ENCODE data around the gene MESP2. TPM values are rescaled to one million over a fixed set of nuclear protein-coding genes. Genes with fewer than 3 reads are reported as not detected.

MESP2 gene
- total and polyA plus RNA-seq, 2 of the 8 experiments (the other 6 are each of a cell fraction or from before 2014, with no cell fraction given): 0.35 to 0.80 TPM

DNA sequence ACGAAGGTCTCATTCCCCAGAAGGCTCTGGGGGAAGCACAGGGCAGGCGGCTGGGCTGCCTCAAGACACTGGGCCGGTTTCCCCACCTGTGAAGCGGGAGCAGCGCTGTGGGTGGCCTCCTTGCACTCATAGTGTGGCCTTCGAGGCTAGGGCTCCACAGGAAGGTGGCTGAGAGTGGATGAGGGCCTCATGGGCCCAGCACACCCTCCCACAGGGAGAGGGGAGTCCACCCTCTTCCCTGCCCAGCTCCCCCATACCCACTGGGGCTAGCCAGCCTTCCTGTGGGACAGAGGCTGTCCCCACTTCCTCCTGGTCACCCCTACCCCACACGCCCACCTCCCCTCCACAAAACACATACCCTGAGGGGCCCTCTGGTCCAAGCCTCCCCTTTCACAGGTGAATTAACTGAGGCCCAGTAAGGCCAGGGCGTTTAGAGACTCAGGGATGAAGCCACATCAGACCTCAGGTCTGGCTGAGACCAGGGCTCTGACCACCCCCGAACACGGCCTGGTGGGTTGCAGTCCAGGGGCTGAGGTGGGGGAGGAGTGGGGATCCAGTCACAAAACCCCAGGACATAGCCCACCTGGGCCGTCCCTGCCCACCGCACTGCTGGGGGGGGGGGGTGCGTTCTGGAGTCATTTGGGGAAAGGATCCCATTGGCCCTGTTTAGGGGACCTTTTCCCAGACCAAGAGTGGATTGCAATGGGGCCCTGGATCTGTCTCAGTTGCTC, 37.4 kb downstream of the MESP2 start:
- no peak for DNase-seq (ENCODE audit: low read depth in 1 of 2, low spot score in 2 of 2)
- Histone ChIP-seq H3K4ac (replicated peaks; ENCODE audit: insufficient read length, low read depth, low read length) (no peak overlapping the region), H3K4me2 (ENCODE audit: insufficient read depth in 1 of 2, low read depth in 2 of 2, low read length in 2 of 2) (peak overlapping the region; percentile 62 to 72), H3K4me1 (replicated peaks in 1 of 4; ENCODE audit: control insufficient read depth in 3 of 4, insufficient read depth in 4 of 4, low read length in 3 of 4) (peaks cover 0 to 9% (median 2%) of the 10 kb centered on the region in 4 experiments; a peak in 2 of 7 replicates), H3K9ac (replicated peaks in 1 of 4; ENCODE audit: extremely low read depth in 1 of 4, low read depth in 3 of 4, low read length in 3 of 4) (no peak overlapping the region; a peak in 1 of 7 replicates), H2BK120ac (replicated peaks; ENCODE audit: low read depth, low read length) (no peak overlapping the region), H3K27me3 (replicated peaks in 1 of 4; ENCODE audit: control insufficient read depth in 3 of 4, extremely low read depth in 1 of 4, insufficient read depth in 3 of 4, low read length in 3 of 4) (peaks cover 5 to 35% (median 27%) of the 10 kb centered on the region in 4 experiments), H3K18ac (ENCODE audit: extremely low read depth, low read length) (no peak overlapping the region), H2BK15ac (ENCODE audit: low read length) (peak overlapping the region; percentile 81; the same call in 1 of the 2 replicates), H3K27ac (ENCODE audit: low read depth, low read length) (no peak overlapping the region), H2AFZ (ENCODE audit: low read length) (no peak overlapping the region), H2BK5ac (ENCODE audit: low read depth, low read length) (no peak overlapping the region), H2BK20ac (ENCODE audit: low read length) (no peak overlapping the region), H3K23me2 (ENCODE audit: low read depth, low read length) (peaks cover 2% of the 10 kb centered on the region; the same call in 1 of the 2 replicates), H3K79me2 (ENCODE audit: control insufficient read depth in 1 of 2, insufficient read depth in 2 of 2, low read length in 2 of 2) (no peaks in the 10 kb centered on the region), H2AK5ac (ENCODE audit: low read depth, low read length) (no peak overlapping the region), H3K79me1 (ENCODE audit: low read depth, low read length) (no peaks in the 10 kb centered on the region), H3K4me3 (ENCODE audit: extremely low read depth in 1 of 4, insufficient read depth in 2 of 4, low read depth in 3 of 4, low read length in 4 of 4) (peak overlapping the region in 2 of 4 experiments; percentile 56 to 85; a peak in 2 of 8 replicates), H4K91ac (replicated peaks; ENCODE audit: insufficient read length, low read length) (no peak overlapping the region), H4K8ac (ENCODE audit: extremely low read depth, insufficient read depth, low read length) (no peak overlapping the region), H2BK12ac (ENCODE audit: low read depth, low read length) (no peak overlapping the region), H3K9me3 (ENCODE audit: insufficient read depth in 2 of 2, low read depth in 1 of 2, low read length in 1 of 2) (peaks cover 0 to 7% of the 10 kb centered on the region in 2 experiments; a peak in 2 of 4 replicates), H3K56ac (replicated peaks; ENCODE audit: insufficient read length, low read depth, low read length) (no peak overlapping the region), H4K20me1 (replicated peaks in 1 of 2; ENCODE audit: control insufficient read depth in 1 of 2, insufficient read depth in 2 of 2, low read length in 2 of 2) (peaks cover 0 to 2% of the 10 kb centered on the region in 2 experiments), H3K23ac (ENCODE audit: insufficient read length) (no peak overlapping the region), H3K36me3 (ENCODE audit: control insufficient read depth in 2 of 4, insufficient read depth in 4 of 4, low read length in 3 of 4) (no peaks in the 10 kb centered on the region), H4K5ac (ENCODE audit: insufficient read length, low read depth, low read length) (no peak overlapping the region), H3K14ac (ENCODE audit: insufficient read length) (no peak overlapping the region)
- 84% methylated on average over 12 of the region's 13 CpGs; no CpG with 5 or more reads in 1 of the 2 experiments for WGBS, 2 experiments (ENCODE audit: extremely low coverage in 1 of 2, insufficient coverage in 1 of 2, insufficient read length in 1 of 2, insufficient replicate concordance in 2 of 2, low coverage in 1 of 2, low lambda C conversion rate in 2 of 2, missing lambda C conversion rate in 1 of 2)
- POLR2A ChIA-PET (ENCODE audit: partially characterized antibody): interaction anchor here (1.1 to 1.4 kb wide), 3 partner anchors 10 to 80 kb away, joined by 3 to 4 read pairs (median 3); partner anchors contain the start of gene AP3S2
- TF ChIP-seq TBP (IDR thresholded peaks at IDR 0.05; ENCODE audit: low read depth, low read length) (no peak), POU5F1 (IDR thresholded peaks at IDR 0.05; ENCODE audit: low read depth, low read length) (no peak), CEBPB (IDR thresholded peaks at IDR 0.05; ENCODE audit: low read depth, low read length) (no peak), FOSL1 (IDR thresholded peaks at IDR 0.05; ENCODE audit: insufficient read depth, low read depth, low read length) (no peak), BACH1 (IDR thresholded peaks at IDR 0.05; ENCODE audit: low read length) (no peak), CBX8 (IDR thresholded peaks at IDR 0.05; ENCODE audit: borderline replicate concordance, low read depth, low read length) (no peak), KDM4A (IDR thresholded peaks at IDR 0.05; ENCODE audit: low read depth, low read length, severe bottlenecking) (no peak), CTBP2 (IDR thresholded peaks at IDR 0.05; ENCODE audit: borderline replicate concordance, insufficient read depth, insufficient read length, low read length) (no peak), CHD2 (IDR thresholded peaks at IDR 0.05; ENCODE audit: low read length) (no peak)
- TF ChIP-seq, protein P1, sequence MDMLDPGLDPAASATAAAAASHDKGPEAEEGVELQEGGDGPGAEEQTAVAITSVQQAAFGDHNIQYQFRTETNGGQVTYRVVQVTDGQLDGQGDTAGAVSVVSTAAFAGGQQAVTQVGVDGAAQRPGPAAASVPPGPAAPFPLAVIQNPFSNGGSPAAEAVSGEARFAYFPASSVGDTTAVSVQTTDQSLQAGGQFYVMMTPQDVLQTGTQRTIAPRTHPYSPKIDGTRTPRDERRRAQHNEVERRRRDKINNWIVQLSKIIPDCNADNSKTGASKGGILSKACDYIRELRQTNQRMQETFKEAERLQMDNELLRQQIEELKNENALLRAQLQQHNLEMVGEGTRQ (IDR thresholded peaks at IDR 0.05; ENCODE audit: low read length): no peak
- CTCF ChIA-PET (ENCODE audit: partially characterized antibody): interaction anchor here (1.3 to 3.0 kb wide), 2 partner anchors 38 to 61 kb away, joined by 3 to 7 read pairs; partner anchors contain the start of gene MESP2
- no peak for FAIRE-seq
